GM04503 (cell line): Measurements from ENCODE around the gene GLIPR1.
"Not testable (repeated sequence)": the region's sequence is repeated elsewhere in the genome, so short reads cannot be mapped to it uniquely, and the experiment has no call there.

ENCODE experiments used
- DNase-seq: peaks from one replicate; pipeline ENCODE4 v3.0.0-alpha.2; 2012; ENCODE audit warnings: low read depth

The GLIPR1 gene

DNA sequence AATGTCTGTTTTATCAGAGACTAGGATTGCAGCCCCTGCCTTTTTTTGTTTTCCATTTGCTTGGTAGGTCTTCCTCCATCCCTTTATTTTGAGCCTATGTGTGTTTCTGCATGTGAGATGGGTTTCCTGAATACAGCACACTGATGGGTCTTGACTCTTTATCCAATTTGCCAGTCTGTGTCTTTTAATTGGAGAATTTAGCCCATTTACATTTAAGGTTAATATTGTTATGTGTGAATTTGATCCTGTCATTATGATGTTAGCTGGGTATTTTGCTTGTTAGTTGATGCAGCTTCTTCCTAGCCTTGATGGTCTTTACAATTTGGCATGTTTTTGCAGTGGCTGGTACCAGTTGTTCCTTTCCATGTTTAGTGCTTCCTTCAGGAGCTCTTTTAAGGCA lies 40.7 kb downstream of the GLIPR1 start:
- not testable (repeated sequence) for DNase-seq

DNA sequence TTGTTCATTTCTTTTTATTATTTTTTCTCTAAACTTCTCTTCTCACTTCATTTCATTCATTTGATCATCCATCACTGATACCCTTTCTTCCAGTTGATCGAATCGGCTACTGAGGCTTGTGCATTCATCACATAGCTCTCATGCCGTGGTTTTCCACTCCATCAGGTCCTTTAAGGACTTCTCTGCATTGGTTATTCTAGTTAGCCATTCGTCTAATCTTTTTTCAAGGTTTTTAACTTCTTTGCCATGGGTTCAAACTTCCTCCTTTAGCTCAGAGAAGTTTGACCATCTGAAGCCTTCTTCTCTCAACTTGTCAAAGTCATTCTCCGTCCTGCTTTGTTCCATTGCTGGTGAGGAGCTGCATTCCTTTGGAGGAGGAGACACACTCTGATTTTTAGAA lies 41.6 kb downstream of the GLIPR1 start:
- DNase-seq: not testable (repeated sequence)

DNA sequence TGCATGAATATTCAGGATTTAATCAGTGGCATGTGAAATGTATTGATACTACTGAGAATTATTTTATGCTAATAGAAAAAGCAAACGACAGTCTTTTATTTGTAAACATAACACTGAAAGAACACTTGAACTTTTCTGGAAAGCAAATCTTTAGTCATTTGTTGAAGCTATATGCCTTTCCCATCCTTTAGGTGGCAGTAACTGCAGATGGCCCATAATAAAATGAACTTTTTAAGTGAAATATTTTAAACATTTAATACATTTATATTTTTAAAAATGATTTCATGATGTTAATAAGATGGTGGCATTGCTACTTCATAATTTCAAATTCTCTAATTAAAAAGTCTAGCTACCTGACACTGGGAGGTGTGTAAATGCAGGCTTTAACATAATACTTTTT lies 44.7 kb downstream of the GLIPR1 start:
- no peak for DNase-seq

DNA sequence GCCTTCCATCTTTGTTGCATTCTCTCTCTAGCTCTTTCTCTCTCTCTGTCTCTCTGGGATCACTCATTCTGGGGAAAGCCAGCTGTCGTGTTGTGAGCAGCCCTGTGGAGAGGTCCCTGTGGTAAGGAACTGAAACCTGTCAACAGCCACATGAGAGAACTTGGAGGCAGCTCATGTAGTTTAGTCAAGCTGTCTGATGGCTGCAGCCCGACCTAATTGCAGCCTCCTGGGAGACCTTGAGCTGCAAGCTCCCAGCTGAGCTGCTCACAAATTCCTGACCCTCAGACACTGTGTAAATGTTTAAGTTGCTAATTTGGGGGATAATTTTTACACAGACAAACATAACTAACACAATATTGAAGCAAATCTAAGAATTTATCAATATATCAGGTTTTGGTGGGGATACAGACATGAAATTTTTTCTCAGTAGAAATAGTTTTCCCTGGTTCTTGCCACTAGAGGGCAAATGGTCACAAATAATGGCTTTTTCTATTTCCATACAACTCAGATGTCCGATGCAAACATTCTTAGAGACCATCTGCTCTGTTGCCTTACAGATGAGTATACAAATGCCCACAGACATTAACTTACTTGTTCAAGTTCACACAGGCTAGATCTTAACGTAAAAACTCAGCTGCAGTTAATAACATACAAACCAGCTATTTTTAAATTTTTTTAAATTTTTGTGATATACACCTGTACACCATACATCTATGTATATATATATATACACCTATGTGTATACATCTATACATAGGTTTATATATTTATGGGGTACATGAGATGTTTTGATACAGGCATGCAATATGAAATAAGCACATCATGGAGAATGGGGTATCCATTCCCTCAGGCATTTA lies 46.3 kb downstream of the GLIPR1 start:
- no peak for DNase-seq

DNA sequence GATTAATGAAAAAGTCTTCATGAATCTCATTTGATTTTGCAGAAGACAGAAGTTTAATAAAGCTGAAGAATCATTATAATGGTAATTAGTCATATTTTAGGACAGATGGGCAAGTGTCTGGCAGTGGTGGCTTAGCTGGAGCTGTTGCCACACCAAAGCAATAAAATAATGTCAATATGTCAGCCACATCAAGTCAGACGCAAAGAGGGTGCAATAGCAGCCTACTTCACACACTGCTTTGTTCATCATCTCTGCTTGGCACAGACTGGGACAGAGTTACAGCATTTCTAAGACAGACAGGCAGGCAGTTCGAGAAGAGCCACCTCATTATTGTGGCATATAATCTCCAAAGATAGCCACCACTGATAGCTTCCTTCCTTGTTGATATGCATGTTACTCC lies 47.7 kb downstream of the GLIPR1 start:
- DNase-seq: no peak

DNA sequence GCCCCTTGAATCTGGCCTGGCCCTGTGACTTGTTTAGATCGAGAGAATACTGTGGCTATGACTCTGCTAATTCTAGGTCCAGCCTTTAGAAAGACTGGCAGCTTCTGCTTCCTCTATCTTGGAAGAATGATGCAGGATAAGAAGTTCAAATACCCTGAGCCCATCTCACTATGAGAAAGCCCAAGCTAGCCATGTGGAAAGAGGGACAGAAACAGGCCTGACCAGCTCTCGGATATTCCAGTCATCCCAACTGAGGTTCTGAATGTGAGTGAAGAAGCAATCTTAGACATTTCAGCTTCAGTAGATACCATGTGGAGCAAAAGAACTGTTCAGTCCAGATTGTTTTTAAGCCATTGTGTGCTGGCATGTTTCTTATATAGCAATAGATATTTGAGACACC lies 48.1 kb downstream of the GLIPR1 start:
- no peak for DNase-seq

DNA sequence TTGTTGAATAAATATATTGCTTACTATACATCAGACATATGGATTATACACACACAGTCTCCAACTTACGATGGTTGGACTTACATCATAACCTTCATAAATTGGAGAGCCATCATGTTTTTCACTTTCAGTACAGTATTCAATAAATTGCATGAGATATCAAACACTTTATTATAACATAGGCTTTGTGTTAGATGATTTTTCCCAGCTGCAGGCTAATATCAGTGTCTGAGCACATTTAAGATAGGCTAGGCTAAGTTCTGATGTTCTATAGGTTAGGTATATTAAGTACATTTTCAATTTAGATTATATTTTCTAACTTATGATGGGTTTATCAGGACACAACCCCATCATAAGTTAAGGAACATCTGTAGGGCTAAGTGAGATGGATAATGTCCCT lies 48.8 kb downstream of the GLIPR1 start:
- DNase-seq: no peak

DNA sequence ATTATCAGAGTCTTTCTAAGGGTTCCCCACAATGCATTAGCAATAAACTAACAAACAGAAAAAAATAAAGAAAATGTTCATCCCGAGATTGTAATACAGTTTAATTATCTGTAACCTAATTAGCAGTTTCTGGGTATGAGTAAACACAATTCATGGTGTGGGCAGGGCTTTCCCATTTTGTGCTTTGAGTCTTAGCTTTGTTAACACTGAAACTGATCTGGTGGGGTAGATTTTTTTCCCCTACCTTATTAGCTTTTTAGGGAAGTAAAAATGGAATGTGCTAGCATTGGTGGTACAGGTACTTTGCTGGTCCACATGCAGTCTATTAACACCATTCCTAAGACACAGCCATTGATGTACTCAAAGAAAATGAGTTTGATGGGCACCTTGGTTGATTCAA lies 49.3 kb downstream of the GLIPR1 start:
- DNase-seq: no peak

DNA sequence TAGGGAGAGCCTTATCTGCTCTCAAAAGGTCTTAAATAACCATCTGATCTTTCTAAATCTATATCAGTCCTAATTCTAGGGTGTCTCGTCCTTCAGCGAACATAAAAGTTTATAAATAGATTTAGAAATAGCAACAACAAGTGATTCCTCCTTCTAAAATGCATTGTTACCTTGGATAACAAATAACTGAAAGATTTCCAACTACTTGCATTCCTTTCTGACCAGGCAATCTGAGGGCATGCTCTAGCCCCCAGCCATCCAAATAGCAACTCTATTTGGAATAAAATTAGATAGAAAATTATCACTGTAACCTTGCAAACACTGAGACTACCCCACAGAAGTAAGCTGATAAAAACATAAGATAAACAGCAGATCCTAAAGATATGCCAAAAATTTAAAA lies 52.7 kb downstream of the GLIPR1 start:
- DNase-seq: no peak

DNA sequence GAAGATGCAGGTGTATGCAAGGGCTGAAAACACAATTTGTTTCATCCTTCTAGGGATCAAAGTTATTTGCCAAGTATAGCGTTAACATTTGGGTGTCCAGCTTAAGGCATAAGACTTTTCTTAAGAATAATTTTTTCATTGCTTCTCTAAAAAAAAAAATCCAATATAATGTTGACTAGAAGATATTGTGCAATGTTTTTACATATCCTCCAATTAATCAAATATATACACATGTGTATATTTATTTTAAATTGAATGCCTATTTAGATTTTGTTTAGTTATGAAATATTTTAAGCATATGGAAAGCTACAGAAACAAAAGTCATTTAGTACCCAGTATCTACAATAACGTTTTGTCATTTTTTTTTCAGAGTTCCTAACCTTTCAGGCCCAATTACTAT lies 59.3 kb downstream of the GLIPR1 start:
- no peak for DNase-seq

DNA sequence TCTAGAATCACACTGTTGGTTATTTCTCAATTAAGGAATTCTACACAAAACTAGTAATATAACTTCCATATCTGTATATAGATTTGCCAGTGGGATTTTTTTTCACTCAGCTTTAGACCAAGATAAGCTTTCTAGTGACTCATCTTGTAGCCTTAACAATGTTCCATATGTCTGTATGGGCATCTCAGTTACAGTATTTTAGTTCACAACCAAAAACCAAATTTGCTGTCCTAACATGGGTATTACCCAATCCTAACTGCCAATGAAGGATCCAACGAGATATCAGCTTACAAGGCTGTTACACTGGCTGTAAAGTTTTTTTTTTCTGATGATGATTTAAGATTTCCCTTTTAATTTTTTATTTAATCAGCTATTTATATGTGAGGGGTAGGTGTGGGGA lies 62.4 kb downstream of the GLIPR1 start:
- no peak for DNase-seq

DNA sequence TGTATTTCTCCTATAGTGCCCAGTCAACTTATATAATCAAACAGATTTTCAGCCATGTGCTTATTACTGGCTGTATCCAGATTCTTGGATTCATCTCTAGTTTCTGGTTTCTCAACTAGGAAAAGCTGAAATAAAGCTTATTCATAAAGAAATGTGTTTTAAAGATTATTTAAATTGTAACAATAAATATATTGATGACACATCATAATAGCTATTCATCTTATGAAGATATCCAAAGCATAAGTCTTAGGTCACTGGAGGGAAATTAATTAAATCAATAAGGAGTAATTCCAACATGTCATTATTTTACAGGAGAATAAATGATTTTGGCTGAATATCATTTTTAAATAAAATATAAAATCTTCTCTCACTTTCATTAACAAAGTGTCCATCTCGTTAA lies 63.0 kb downstream of the GLIPR1 start:
- DNase-seq: no peak

DNA sequence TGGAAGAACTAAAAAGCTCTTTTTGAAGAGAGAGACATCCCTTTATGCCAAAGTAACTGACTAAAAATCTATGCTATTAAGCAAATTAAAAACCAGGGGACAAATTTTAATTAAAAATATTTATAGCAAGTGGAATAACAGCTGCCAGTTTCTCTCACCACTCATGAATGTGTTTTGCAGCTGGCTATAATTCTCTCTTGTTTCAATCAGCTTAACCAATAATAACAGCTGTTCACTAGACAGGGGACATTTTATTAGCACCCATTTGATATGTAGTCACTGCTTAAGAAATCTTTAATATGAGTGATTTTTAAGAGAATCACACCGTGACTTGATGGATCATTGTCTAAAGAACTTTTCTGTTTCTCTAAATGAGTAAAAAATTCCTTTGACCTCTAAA lies 65.1 kb downstream of the GLIPR1 start:
- DNase-seq: no peak

DNA sequence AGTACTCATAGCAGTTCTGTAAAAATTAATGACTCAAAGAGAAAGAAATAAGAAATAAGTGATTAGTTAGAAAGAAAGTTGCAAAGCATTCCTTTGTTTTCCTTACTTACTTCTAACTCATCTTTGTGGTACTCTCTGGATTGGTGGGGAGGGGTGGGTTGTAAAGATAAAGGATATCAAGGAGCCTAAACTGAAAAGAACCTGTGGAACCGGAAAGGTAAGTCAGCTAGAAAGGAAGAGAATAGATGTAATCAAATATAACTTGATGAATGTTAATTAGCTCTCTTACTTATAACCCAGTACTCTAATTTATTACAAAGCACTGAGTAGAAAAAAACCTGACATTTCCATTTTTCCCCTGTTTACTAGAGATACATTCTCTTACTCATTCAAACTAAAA lies 68.3 kb downstream of the GLIPR1 start:
- no peak for DNase-seq

DNA sequence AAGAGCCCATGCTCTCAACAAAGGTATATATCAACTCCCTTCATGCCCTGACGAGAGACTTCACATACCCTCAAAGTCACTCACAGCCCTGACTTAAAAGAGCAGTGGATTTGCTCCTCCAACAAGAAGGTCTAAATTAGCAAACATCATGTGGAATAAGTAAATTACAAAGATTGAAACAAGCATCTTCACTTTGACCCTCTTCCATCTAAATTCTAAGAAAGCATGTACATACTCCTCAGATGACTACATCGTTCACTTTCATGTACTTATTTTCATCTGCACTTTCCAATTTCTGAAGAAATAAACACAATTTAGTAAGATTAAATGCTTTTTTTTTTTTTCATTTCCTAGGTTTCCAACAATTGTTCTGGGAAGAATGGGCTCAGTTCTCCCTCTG lies 69.4 kb downstream of the GLIPR1 start:
- DNase-seq: no peak

DNA sequence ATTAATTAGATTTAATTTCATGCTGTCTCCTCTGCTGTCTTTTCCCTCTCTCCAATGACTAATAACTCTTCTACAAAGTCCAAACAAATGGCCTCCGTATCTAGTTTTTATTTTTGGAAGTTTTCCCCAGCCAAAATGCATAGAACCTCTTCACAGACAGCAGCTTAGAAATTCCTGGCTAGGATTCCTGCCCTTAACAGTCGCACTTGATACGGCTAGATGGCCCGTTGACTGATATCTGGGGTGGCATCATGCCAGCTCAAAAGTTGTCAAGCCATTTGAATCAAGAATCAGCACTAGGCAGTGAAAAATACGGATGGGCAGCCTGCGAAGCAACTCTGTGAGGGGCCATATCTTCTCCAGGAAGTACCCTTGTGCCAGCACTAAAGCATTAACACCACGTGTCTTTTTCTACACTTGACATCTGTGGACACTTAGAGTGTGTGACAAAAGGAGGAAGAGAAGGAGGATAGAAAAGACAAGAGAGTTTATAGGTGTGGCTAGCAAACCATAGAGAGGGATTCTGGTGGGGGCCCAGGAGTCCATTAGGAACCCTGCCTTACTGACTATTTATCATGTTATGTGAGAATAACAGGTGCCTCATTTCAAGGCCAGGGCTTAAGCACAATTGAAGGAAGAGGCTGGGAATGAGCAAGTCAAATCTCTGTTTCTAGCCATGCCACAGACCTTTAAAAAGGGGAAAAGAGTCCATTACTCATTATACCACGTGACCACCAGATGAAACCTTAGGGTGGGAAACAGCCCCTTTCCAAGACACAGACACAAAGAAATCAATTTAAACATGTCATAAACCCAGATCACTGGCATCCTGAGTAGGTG lies 70.1 kb downstream of the GLIPR1 start:
- no peak for DNase-seq

DNA sequence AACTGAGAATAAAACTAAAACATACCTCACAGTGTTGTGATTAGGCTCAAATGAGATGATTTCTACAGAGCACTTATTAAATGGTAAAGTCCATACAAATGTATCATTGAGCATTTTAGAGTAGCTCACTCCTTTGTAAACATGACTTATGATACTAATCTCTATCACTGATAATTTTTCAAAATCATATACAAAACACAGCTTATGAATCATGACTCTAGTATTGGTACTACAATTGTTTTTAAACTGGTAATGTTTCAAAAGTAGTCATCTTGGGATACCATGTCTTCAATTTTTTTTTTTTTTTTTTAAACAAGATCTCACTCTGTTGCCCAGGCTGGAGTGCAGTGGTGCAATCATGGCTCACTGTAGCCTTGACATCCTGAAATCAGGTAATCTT lies 70.9 kb downstream of the GLIPR1 start:
- DNase-seq: no peak

DNA sequence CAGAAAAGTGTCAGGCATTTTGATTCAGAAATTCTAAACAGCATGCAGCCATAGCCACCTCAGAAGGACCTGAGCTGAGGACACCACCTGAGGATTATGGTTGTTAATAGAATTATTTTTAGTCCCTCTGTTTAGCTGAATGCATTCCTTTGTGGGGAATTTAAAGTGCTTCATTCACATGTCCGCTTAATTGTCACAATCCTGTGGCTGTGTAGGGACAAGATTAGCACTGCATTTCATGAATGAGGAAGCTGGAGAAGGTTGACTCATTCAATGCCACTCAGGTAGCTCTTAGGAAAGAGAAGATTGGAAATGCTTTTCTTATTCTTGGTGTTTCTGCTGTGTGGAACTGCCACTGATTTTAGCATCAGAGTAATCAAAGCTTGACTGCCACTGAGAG lies 72.8 kb downstream of the GLIPR1 start:
- no peak for DNase-seq
